Measurements from ENCODE around the gene OSR1.

Gene OSR1

DNA sequence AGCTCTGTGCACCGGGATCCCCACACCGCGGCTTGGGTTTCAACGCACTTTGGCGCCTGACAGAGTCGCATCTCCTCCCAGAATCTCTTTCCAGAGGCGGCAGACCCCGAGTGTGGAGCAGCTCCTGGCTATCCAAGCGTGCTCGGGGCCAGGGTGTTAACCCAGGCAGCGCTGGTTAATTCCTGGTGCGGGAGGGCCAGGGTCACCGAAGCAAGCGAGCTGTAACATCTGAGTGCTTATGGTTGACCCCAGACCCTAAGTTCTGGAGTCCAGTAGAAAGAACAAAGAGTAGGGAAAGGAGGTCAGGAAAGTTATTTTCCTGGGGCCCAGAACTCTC lies 566 bp upstream of the OSR1 start:
- DNase-seq (ENCODE audit: low read depth in 2 of 2, low spot score in 1 of 2), result no peak

DNA sequence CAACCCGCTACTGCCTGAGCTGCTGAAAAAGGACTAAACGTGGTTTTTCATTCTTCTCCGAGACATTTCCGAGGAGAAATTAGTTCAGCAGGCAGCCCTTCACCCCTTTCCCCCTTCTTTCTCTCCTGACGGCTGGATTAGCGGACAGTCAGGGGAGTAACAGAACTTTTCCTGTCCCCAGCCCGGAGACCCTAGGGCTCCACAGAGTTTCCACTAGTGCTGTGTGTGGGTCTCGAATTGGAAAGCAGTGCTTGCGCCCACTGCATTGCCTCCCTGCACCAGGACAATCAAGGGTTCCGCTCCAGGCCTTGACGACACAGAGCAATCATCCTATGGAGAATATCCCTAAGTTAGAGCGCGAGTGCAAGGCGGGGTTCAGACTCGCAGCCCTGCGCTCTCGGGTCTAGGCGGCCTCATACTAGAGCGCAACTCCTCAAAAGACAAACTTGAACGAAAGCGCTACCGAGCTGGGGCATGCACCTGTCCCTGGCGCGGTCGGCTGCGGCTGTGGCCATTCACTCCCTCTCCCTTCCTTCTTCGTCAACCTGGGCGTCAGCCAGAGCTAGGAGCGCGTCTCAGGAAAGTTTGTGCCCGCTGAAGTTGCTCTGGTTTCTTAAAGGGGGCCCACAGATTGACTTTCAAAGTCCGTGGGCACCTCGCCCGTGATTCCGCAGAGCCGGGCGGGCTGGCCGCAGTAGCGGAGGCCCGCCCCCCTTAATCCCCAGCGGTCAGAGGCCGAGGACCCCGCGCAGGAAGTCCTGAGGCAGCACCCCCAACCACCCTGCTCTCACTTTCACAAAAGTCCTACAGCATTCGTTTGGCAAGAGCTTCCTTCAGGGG lies 801 bp downstream of the OSR1 start:
- DNase-seq (ENCODE audit: low read depth in 2 of 2, low spot score in 1 of 2), result no peak

DNA sequence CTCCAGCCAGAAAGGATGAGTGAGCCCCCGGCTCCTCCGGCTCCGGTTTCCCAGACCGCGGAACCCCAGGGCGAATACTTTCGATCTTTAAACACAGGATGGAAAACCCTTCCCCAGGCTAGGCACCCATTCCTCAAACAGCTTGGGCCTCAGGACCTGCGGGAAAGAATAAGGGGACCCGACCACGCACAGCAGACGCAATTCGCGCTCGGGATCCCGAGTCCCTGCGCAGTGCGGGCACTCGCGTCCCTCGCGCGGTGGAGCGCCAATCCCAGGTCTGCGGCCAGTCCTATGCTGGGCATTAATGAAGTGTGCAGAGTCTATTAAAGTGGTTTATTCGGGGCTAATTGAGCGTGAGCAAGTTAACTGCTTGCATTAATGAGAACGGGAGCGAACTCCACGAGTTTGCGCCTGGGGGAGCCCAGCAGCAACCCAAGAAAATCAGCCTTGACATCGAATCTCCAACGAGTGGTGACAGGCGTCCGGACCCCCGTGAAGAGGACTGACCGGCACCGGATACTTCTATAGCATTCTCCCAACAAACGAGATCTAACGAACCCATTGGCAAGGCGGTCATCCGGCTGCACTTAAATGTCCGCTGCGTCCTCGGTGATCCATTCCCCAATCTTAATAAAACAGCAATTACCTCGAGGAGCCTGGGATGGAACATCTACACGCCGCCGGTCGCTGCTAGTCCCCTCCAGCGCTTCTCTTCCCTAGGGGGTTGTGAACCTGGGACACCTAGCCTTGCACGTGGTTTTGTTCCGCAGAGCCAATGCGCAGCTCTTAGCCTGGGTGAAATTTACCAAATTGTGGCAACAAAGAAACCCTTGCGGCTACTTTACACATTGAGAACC lies 1.6 kb downstream of the OSR1 start:
- no peak for DNase-seq (ENCODE audit: low read depth in 2 of 2, low spot score in 1 of 2)

DNA sequence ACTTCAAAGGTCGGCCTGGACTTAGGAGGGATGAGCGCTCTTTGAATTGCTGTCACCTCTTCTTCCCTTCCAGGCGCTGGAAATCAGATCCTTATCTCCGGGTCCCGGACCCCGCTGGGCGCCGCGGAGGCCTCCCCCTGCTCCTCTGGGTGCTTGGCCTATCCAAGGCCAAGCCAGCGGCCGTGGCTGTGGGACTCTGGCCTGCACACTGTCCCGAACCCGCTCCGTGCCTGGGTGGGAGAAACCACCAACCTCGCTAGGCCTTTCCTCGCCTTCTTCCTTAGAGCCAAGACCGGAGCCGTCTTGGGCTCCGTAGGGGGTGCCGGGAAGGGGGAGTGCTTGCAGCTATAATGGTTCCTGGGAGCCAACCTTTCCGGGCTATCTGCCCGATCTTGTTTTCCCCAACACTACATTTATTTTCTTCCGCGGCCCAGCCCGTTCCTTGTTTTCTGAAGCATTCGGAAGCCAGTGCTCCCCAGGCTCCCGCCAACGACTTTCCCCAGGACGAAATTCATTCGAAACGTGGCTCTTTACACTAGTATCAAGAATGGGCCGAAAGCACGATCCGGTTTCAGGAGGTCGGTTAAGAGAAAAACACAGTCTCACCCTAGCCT lies 2.4 kb downstream of the OSR1 start:
- no peak for DNase-seq (ENCODE audit: low read depth in 2 of 2, low spot score in 1 of 2)

DNA sequence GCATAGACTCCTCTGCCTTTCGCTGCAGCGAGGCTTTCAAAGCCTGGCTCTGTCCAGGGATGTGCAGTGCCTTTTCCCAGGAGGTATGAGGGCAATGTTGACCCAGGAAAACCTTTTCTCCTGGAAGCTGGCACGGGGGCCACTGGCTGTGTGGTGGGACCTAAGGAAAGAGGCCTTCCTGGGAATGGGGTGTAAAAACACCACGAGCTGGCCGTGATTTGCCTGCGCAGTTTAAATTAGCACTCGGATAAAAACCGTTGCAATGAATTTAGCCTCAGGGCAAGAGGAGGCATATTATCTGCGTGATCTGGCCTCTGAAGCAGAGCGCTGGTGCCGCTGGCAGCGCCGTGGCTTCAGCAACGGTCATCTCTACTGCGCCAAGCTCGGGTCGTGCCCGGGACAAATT lies 3.0 kb downstream of the OSR1 start:
- no peak for DNase-seq (ENCODE audit: low read depth in 2 of 2, low spot score in 1 of 2)

DNA sequence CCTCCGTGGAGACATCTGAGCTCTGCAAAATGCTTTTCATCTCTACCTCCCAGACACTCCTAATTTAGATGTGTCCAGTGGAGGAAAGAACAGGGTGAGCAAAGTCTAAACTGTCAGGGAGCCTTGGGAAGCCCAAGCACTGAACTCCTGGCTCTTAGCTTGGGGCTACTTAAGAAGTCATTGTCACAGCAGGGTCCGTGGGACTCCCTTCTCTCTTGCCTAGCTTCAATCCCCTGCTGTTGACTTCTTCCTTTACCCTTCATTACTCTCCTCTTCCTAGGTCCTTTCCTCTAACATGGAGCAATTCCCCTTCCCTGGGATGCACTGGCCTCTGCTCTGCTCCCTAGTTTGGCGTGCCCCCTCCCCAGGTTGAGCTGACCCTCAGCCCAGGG lies 3.4 kb downstream of the OSR1 start:
- DNase-seq (ENCODE audit: low read depth in 2 of 2, low spot score in 1 of 2), result no peak

DNA sequence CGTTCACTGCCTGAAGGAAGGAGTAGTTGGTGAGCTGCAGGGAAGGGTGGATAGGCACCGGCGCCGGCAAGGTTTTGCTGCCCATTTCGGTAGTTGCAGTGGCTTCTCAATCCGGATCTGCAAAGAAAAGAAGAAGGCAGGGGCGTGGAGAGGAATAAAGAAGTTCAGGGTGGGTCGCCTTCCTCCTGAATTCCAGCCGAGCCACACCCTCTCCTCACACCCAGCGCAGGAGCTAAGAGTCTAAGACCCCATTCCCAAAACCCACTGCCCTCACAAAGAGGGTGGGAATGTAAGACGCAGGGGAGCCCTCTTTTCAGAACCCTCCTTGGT lies 4.7 kb downstream of the OSR1 start:
- no peak for DNase-seq (ENCODE audit: low read depth in 2 of 2, low spot score in 1 of 2)

DNA sequence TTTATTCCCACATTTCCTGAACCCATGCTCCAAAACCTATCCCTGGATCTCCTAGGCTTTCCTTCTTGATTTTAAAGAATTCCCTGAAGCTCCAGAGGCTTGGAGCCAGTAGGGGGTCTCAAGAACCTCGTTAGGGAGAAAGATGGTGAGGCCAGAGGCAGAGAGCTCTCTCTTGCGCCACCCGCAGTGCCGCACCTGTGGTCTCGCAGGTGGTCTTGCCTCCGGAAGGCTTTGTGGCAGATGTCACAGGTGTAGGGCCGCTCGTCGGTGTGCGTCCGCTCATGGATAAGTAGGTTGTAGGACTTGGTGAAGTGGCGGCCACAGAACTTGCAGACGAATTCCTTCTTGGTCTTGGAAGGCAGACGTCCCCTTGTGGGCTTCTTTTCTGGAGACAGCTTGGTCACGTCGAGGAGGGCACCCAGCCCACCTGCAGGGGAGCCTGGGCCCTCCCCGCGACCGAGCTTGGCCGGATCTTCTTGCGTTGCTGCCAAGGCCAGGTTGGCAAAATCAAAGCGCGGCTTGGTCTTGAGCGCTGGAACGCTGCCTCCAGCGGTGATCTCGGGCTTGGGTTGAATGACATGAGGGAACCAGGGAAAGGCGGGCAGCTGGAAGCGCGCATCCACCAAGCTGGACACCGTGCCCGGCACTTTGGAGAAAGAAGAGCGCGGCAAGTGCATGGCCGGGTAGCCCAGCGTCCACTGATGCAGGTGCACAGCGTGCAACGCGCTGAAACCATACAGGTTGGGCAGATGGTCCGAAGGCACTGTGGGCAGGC lies 5.3 kb downstream of the OSR1 start:
- DNase-seq (ENCODE audit: low read depth in 2 of 2, low spot score in 1 of 2), result no peak

DNA sequence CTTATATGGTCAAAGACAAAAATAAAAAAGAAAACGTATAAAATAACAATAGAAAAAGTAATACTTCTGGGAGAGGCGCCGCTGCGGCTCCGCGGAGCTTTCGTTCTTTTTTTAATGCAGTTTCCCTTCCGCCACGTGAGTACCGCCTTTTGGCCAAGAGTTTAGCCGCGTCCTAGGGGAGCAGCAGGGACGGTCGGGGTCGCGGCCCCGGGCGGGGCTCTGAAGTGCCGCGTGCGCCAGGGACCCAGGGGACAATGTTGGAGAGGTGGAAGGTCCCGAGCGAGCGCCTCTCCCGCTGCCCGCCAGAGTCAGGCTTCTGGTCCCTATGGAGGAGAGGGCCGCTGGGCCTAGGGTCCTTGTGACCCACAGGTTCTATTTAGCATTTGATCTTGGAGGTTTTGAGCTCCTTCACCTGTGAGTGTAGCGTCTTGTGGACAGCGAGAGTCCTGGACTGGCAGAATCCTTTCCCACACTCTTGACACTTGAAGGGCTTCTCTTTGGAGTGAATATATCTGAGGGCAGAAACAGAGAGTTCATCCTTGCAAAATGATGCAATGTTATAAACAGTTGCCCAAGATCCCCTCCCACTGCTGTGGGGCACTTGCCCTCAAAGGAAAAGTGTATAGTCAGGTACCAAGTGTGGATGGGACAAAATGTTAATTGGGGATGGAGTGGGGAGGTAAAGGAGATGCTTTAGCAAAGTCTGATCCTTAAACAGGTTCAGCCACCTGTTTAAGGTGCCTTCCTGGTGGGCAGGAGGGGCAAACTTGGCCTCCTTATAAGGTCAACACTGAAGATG lies 6.3 kb downstream of the OSR1 start:
- DNase-seq (ENCODE audit: low read depth in 2 of 2, low spot score in 1 of 2), result no peak

DNA sequence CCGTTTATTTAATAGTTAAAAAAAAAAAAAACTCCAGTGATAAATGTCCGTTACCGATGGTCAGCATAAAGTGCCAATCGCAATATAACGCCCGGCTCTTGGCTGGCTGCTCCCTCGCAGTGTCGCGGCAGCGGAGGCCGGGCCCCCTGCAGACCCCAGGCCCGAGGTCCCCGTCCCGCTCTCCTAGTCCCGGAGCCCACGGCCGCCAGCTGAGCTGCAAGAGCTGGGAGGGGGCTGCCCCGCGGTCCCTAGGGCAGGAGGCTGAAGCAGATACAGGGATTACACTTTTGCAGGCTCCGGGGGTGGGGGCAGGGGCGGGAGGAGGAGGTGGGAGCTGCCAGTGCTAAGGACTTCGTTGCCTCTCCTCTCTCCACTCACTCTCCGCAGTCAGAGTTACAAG lies 6.9 kb downstream of the OSR1 start:
- DNase-seq (ENCODE audit: low read depth in 2 of 2, low spot score in 1 of 2), result no peak

DNA sequence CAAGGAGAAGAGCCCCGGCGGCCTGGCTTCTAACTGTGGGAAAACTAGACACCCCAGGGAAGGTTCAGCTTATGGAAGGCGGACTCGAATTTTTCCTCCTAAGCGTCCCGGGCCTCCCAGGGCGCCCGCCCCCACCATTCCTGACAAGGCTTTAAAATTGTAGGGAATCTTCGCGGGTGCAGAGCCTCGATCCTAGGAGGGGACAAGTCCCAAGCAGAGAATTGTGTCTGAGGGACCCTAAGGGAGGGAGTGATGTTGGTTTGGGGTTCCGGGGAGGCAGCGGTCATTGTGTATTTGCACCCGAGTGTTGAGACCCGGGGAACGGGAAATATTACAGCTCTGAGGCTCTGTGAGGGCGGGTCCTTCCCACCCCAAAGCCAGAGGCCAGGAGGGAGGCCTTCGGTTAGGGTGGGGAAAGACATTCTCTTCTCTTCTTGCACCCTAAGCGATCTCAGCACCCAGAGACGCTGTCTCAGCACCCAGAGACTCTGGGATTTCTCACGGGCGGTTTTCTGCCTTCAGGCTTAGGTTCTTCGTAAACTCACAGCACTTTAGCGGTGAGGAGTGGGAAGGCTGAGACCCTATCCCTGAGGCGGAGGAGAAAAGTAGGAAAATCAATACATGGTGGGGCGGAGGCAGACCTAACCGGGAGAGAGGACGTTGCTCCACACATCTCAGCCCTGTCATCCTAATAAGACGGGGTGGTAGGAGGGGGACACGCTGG lies 7.6 kb downstream of the OSR1 start:
- DNase-seq (ENCODE audit: low read depth in 2 of 2, low spot score in 1 of 2), result no peak

DNA sequence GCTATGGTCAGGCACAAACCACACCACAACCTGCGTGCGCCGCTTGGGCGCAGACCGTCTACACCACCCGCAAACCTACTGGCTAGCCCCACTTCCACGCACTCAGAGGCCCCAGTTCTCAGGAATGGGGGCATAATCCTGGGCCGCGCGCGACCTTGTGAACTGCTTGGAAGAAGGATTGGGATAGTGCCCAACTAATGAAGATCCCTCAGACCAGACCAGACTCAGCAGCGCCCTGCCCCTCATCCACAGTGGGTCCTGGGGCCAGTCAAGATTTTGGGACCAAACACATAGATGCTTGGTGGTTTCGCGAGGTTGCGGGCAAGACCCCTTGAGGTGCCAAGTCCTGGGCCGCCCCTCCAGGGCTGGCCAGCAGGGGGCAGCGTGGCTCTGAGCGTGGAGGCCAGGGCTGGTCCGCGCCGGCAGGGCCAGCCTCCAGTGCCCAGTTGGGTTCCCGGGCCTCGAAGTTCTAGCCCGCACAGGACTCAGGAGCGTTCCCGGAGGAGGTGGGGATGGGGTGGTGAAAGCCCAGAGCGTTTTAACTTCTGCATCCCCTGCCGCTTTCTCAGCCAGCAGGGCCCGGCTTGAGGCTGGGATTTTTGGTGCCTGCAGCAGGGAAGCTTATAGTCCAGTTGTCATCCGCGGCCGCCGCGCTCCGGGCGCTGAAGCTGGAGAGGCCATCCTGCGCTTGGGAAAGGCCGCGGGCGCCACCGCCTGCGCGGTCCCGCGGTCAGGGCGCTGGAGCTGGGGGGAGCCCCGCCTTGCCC lies 8.3 kb downstream of the OSR1 start:
- no peak for DNase-seq (ENCODE audit: low read depth in 2 of 2, low spot score in 1 of 2)

DNA sequence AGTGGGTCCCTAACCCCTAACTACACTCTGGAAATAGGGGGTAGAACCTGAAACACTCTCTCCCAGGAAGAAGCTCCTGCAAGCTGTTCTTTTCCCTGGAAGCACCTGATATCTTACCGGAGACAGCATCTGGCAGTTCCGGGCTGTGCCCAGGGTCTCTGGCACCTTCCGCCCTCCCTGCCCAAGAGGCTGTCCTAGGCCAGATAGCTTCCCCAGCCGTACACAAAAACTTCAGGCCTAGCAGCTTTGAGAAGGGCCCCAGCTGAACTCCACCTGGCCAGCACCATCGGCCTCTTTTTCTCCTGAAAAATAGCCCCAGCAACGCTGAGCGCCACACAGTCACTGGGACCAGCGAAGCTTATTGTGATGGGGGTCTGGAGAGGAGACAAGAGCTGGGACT lies 9.7 kb downstream of the OSR1 start:
- DNase-seq (ENCODE audit: low read depth in 2 of 2, low spot score in 1 of 2), result no peak

DNA sequence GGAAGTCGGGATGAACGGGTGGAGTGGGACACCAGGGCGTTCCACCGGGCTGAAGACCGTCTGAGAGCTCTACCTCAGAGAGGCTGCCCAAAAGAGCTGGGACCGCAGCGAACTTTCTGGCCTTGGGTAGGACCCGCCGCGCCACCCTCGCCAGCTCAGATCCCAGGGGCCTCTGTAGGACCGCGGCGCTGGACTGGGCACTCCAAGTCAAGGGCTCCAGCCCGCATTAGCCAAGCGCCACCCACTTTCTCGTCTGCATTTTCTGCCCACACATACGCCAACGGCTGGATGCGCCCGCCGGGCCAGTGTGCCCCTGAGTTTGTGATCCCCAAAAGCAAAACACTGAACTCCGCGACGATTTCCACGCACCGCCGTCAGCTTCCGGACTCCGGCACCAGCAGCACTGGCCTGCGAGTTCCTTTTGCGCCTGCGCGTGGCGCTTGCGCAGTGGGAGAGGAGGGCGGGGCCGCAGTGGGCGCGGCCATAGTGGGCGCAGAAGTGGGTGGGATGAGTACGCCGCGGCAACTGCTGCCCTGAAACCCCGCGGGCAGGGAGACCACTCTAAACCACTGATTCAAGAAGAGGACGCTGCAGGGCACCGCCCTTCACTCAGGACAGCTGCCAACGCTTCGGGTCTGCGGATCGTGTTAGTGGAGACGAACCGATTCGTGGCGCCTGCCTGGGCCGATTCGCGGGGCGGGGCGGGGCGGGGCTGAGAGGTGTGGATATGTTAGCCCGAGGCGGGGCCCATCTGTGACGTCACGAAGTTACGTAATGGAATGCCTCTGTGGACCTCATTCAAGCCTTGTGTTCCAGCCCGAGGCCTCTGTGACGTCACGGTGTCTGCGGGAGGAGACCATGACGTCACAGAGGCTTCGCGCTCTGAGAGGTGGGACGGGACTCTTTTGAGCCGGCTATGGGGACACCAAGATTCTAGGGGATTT lies 10.5 kb downstream of the OSR1 start:
- peak; percentile 86 to 88 for DNase-seq (ENCODE audit: low read depth in 2 of 2, low spot score in 1 of 2)

DNA sequence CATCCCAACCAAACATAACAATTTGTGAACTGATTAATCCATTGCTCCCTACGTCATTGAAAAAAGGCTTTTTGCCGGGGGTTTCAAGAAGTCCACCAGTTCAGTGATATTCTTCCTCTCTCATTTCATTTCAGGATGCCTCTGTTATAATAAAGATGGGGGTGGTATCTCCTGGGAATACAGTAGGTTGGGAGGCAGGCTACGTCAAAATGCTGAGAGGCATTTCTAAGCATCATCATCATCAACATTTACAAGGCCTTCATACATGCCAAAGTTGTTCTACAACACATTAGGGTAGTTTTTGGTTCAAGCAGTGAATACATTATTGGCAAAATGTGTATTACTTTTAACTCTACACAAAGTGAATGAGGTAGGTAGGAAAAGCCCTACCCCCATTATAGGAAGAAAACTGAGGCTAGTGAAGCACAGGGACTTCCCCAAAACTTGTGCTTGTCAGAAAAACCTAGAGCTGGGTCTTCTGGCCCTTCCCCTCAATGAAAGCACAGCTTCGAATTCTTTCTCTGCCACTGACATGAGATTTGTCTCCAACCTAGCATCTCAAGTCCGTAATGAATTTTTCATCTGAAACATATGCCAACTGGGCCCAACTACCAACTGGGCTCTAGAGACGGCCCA lies 11.3 kb downstream of the OSR1 start:
- no peak for DNase-seq (ENCODE audit: low read depth in 2 of 2, low spot score in 1 of 2)

DNA sequence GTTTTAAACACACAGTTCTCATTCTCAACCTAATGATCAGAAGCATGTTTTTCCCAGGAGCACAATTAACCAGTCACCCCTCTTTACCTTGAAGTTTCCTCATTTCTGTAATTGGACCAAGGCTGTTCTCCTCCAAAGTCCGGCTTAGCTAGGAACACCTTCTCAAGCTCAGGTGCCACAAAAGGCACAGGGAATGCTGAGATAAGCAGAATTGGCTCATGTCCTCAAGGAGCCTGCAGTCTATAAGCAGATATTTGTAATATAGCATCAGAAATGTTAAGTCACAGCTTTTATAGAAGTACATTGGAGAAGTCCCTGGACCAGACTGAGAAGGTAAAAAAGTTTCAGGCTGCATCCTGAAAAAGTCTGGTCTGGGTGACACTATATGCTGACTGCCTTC lies 20.7 kb downstream of the OSR1 start:
- DNase-seq (ENCODE audit: low read depth in 2 of 2, low spot score in 1 of 2), result no peak

DNA sequence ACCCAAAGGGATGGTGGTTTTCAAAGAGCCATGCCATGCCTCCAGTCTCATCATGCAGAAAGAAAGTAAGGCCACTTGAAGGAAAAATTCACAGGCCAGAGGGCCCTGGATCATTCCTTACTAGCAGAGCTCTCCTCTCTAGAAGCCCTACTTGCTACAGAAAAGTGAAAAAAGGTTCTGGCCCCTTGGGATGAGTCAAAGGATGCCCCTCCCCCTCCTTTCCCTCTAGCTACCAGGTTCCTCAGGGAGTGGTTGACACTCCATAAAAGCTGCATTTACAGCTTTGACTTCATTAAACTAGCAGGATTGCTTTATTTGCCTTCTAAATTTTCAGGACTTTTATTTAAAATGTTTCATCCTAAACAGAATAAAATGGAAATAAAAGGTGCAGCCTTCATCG lies 21.2 kb downstream of the OSR1 start:
- no peak for DNase-seq (ENCODE audit: low read depth in 2 of 2, low spot score in 1 of 2)

DNA sequence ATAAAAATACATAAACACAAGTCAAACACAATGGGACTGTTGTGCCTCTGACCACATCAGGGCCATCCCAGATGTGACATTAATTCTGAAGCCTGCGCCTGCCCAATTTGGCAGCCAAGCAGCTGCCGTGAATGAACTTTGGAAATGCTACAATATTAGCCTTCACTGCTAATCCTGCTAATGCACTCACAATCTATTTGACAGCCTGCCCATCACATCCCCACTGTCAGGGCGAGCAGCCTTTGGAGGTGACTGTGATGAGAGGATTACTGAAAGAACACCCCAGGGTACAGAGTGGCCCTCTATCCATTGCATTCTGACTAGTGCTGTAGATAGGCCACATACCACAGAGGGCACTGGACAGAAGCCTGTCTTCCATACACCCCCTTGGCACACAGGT lies 21.6 kb downstream of the OSR1 start:
- no peak for DNase-seq (ENCODE audit: low read depth in 2 of 2, low spot score in 1 of 2)

All from stimulated activated CD8-positive, alpha-beta memory T cell treated with anti-CD3 and anti-CD28 coated beads, Interleukin-4, amount 100 ng/mL, for 1 hour (primary cell).